Measurements from ENCODE around the gene TMEM245. TPM values are rescaled to one million over a fixed set of nuclear protein-coding genes. Genes with fewer than 3 reads are reported as not detected.

Gene TMEM245
- total and polyA plus RNA-seq, 2 of the 13 experiments (the other 11 are each of a cell fraction or from before 2014, with no cell fraction given) = 53.5 to 55.4 TPM

DNA sequence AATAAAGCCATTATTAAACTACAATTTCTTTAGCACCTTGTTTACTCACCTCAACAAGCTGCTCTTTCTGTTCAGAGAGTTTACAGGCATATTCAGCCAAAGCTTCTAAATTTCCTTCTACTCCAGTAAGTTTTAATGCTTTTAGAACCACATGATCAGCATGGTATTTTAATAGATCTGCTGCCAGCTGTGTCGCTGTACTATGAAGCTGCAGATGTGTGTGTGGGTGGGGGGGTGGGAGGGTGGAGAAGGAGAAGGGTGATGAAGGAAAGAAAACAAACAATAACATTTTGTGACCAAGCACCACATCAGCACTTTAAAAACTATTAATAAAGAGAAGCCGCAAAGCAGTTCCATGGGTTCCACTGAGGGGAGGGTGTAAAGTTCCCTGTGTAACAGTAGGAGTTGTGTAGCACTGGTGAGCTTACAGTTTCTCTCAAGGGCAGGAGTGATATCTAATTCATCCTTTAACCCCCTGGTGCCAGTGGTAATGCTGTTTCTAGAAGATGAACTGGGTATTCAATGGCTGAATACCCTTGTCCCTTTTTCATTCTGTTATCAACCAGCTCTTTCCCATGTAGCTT is 147.0 kb downstream of the TMEM245 start:
- 94% methylated on average over 2 of the region's 2 CpGs for WGBS (ENCODE audit: low lambda C conversion rate)
- Histone ChIP-seq H3K4me1 (ENCODE audit: insufficient read depth, low read length) (no peaks in the 10 kb centered on the region), H3K36me3 (replicated peaks in 1 of 2; ENCODE audit: control insufficient read depth in 1 of 2, insufficient read depth in 2 of 2, low read length in 2 of 2) (peaks cover 3 to 32% of the 10 kb centered on the region in 2 experiments; a peak in 2 of 5 replicates), H3K9me3 (ENCODE audit: low read length) (no peaks in the 10 kb centered on the region), H4K20me1 (ENCODE audit: insufficient read depth, low read length) (no peaks in the 10 kb centered on the region), H2AFZ (ENCODE audit: low read length) (no peak overlapping the region), H3K9ac (ENCODE audit: insufficient read depth, low read depth, low read length) (no peak overlapping the region), H3K4me2 (ENCODE audit: low read depth, low read length) (no peak overlapping the region), H3K27me3 (ENCODE audit: control insufficient read depth in 1 of 2, insufficient read depth in 2 of 2, low read length in 2 of 2) (no peaks in the 10 kb centered on the region), H3K27ac (ENCODE audit: extremely low read length, insufficient read depth, low read length) (no peak overlapping the region), H3K4me3 (replicated peaks in 1 of 3; ENCODE audit: insufficient read depth in 1 of 3, low read depth in 2 of 3, low read length in 3 of 3) (no peak overlapping the region), H3K79me2 (ENCODE audit: insufficient read depth, low read length) (no peaks in the 10 kb centered on the region)
- no peak for DNase-seq (ENCODE audit: low spot score)
- in situ Hi-C loops (cut with HindIII; ENCODE audit: extremely low pct_ligation_motif_present, low pct_unique_long_range_greater_than_20kb) = no loop called here
- no peak for ATAC-seq
- TF ChIP-seq, protein P1, sequence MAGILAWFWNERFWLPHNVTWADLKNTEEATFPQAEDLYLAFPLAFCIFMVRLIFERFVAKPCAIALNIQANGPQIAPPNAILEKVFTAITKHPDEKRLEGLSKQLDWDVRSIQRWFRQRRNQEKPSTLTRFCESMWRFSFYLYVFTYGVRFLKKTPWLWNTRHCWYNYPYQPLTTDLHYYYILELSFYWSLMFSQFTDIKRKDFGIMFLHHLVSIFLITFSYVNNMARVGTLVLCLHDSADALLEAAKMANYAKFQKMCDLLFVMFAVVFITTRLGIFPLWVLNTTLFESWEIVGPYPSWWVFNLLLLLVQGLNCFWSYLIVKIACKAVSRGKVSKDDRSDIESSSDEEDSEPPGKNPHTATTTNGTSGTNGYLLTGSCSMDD (CRISPR knock-in tag; IDR thresholded peaks at IDR 0.05) = no peak
- TF ChIP-seq TBX3 (IDR thresholded peaks at IDR 0.05; ENCODE audit: borderline replicate concordance) (no peak), ZNF83 (CRISPR knock-in tag; IDR thresholded peaks at IDR 0.05; ENCODE audit: borderline replicate concordance) (no peak), ARNT (IDR thresholded peaks at IDR 0.05) (no peak), FIP1L1 (IDR thresholded peaks at IDR 0.05; ENCODE audit: borderline replicate concordance, insufficient read depth, low read depth, low read length) (no peak), PRPF4 (IDR thresholded peaks at IDR 0.05; ENCODE audit: low read depth, low read length, poor library complexity, severe bottlenecking) (no peak), SIN3A (IDR thresholded peaks at IDR 0.05; ENCODE audit: borderline replicate concordance, low read depth, low read length) (no peak), EZH2 (conservative IDR thresholded peaks at IDR 0.05; ENCODE audit: low read depth, low read length) (no peak), ZFP37 (CRISPR knock-in tag; IDR thresholded peaks at IDR 0.05; ENCODE audit: borderline replicate concordance) (no peak), KLF16 (CRISPR knock-in tag; IDR thresholded peaks at IDR 0.05) (no peak), ELF4 (CRISPR knock-in tag; IDR thresholded peaks at IDR 0.05; ENCODE audit: borderline replicate concordance) (no peak)
- TF ChIP-seq, protein P2, sequence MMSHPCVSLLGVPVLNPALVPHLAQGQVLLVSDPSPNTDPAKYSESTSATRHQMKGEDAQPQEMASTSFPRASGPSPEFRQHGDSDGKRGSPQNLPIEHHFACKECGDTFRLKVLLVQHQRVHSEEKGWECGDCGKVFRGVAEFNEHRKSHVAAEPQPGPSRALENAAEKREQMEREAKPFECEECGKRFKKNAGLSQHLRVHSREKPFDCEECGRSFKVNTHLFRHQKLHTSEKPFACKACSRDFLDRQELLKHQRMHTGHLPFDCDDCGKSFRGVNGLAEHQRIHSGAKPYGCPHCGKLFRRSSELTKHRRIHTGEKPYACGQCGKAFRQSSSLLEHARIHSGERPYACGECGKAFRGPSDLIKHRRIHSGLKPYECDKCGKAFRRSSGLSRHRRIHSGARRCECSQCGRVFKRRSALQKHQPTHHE (CRISPR knock-in tag; IDR thresholded peaks at IDR 0.05; ENCODE audit: borderline replicate concordance) = no peak
- ChIA-PET POLR2A (no interaction called here), CTCF (ENCODE audit: low intra/inter-chr PET ratio, low total read pairs) (no interaction called here)
- no peak for FAIRE-seq
- intact Hi-C loops (cut with micrococcal nuclease; ENCODE audit: unreplicated experiment) = no loop called here
- BruUV-seq (replicated peaks) = no TSS peak

All from HepG2 (cell line).